Transverse colon (tissue), 4 donors: Measurements from ENCODE around the gene PSMG3. TPM values are rescaled to one million over a fixed set of nuclear protein-coding genes. Genes with fewer than 3 reads are reported as not detected.

Source experiments
- DNase-seq: peaks from one replicate; pipeline ENCODE4 v3.0.0-alpha.2; 2019
- H3K27ac ChIP-seq, 4 donors: fragments of 200-600 bp; sonication (generic); 2 replicates each; pipeline ENCODE4 v1.5.1; 2016 to 2018; ENCODE audit warnings: inconsistent platforms in 4 of 4
- H3K27me3 ChIP-seq: fragments of 200-600 bp; sonication (generic); 2 replicates; pipeline ENCODE4 v1.5.1; 2017; ENCODE audit warnings: inconsistent platforms
- H3K36me3 ChIP-seq, 4 donors: fragments of 200-600 bp; sonication (generic); 2 replicates each; pipeline ENCODE4 v1.5.1; 2017 to 2019; ENCODE audit warnings: inconsistent platforms in 4 of 4
- H3K4me1 ChIP-seq, 4 donors: fragments of 200-600 bp; sonication (generic); 2 replicates each; pipeline ENCODE4 v1.5.1; 2017 to 2020; ENCODE audit warnings: inconsistent platforms in 4 of 4
- H3K4me3 ChIP-seq, 4 donors: fragments of 200-600 bp; sonication (generic); 1 replicate in 1 of 4; 2 replicates in 3 of 4; pipeline versions ENCODE4 v1.5.1 to v1.6.1; 2017 to 2019; ENCODE audit warnings: inconsistent platforms in 4 of 4
- H3K9me3 ChIP-seq, 2 donors: fragments of 200-600 bp; sonication (generic); 2 replicates each; pipeline ENCODE4 v1.5.1; 2017 to 2019; ENCODE audit warnings: inconsistent platforms in 2 of 2
- CTCF ChIP-seq, 5 experiments: fragments of 200-600 bp in 3 of 5; fragments of 450-650 bp in 2 of 5; sonication (generic) in 3 of 5; IDR thresholded peaks; 1 replicate in 2 of 5; 2 replicates in 3 of 5; pipeline ENCODE4 v1.5.1; 2016 to 2017; ENCODE audit warnings: antibody characterized with exemption in 5 of 5, inconsistent platforms in 3 of 5, mild to moderate bottlenecking in 2 of 5, moderate library complexity in 1 of 5
- EP300 ChIP-seq: sonication (generic); formaldehyde crosslinking; IDR thresholded peaks from one replicate; pipeline ENCODE4 v1.6.1; 2017; ENCODE audit warnings: antibody characterized with exemption, low read depth
- POLR2A ChIP-seq: fragments of 450-650 bp; IDR thresholded peaks from one replicate; pipeline ENCODE4 v1.6.1; 2016; ENCODE audit warnings: antibody characterized with exemption, mild to moderate bottlenecking, moderate library complexity
- POLR2AphosphoS5 ChIP-seq, 3 donors: sonication (generic); formaldehyde crosslinking; IDR thresholded peaks; one replicate each; pipeline ENCODE4 v1.6.1; 2016; ENCODE audit warnings: antibody characterized with exemption in 3 of 3
- WGBS, 2 donors: methylation state at CpG; one replicate each; pipeline ENCODE4 v1.1.5; 2018; ENCODE audit warnings: low coverage in 1 of 2; 5-methylcytosine and 5-hydroxymethylcytosine counted together
- in situ Hi-C, 4 donors: fragments of 200-750 bp; cut with MboI; loops; one replicate each; pipeline versions ENCODE4 v1.15.0 to v1.15.1; 2017; ENCODE audit warnings: low sequenced_read_pairs in 3 of 4, low pct_ligation_motif_present in 1 of 4, low pct_unique_long_range_greater_than_20kb in 1 of 4
- intact Hi-C: fragments of 100-400 bp; cut with DNase I; formaldehyde crosslinking; loops from one replicate; pipeline ENCODE4 v1.15.1; 2023; ENCODE audit warnings: low total_unique reads
- total RNA-seq, 4 donors: library from RNA; depleted of rRNA; stranded (reverse); fragments of >200 nt; gene quantifications; one replicate each; pipeline ENCODE4 v1.1.0, GENCODE V29; 2016

PSMG3 gene
- total RNA-seq, 4 donors from 2014 or later = 7.1 to 41.9 (median 27.6) TPM

- WGBS, 2 donors = 72% methylated on average over 26 of the region's 32 CpGs; no CpG with 5 or more reads in 1 of the 2 donors
- H3K27ac ChIP-seq = no peak overlapping the region
- peak; percentile 40 for DNase-seq
These were observed 10.8 kb downstream of the PSMG3 start for GRCh38 chr7:1558841-1559625.

GRCh38 chr7:1558181-1558811 is 11.5 kb downstream of the PSMG3 start:
- Histone ChIP-seq H3K4me1 (peaks cover 0 to 49% (median 30%) of the 10 kb centered on the region in 4 donors), H3K27me3 (no peaks in the 10 kb centered on the region), H3K9me3 (no peaks in the 10 kb centered on the region), H3K36me3 (no peaks in the 10 kb centered on the region), H3K27ac (no peak overlapping the region), H3K4me3 (no peak overlapping the region)
- no peak for DNase-seq
- in situ Hi-C loops = no loop called here
- TF ChIP-seq POLR2AphosphoS5 (IDR thresholded peaks at IDR 0.05) (no peak), CTCF (IDR thresholded peaks at IDR 0.05) (no peak), EP300 (no peak), POLR2A (no peak)
- 70% methylated on average over 16 of the region's 24 CpGs; no CpG with 5 or more reads in 1 of the 2 donors for WGBS, 2 donors
- intact Hi-C loops = no loop called here

More at GRCh38 chr7:1558841-1559625, 10.8 kb downstream of the PSMG3 start:
- Histone ChIP-seq H3K4me3 (no peak overlapping the region), H3K9me3 (no peaks in the 10 kb centered on the region), H3K4me1 (peaks cover 0 to 49% (median 30%) of the 10 kb centered on the region in 4 donors), H3K36me3 (no peaks in the 10 kb centered on the region), H3K27me3 (no peaks in the 10 kb centered on the region)
- TF ChIP-seq POLR2AphosphoS5 (IDR thresholded peaks at IDR 0.05) = no peak
- in situ Hi-C loops (no loop called here), intact Hi-C loops (no loop called here)

- H3K4me1 ChIP-seq = peaks cover 0 to 49% (median 30%) of the 10 kb centered on the region in 4 donors
- H3K9me3 ChIP-seq = no peaks in the 10 kb centered on the region
- TF ChIP-seq CTCF (IDR thresholded peaks at IDR 0.05) (no peak), POLR2AphosphoS5 (IDR thresholded peaks at IDR 0.05) (no peak), POLR2A (no peak), EP300 (no peak)
- H3K27ac ChIP-seq = no peak overlapping the region
- H3K36me3 ChIP-seq = no peaks in the 10 kb centered on the region
- intact Hi-C loops (no loop called here), in situ Hi-C loops (no loop called here)
- H3K27me3 ChIP-seq = no peaks in the 10 kb centered on the region
- no peak for DNase-seq
- no peak overlapping the region for H3K4me3 ChIP-seq
- 85% methylated on average over 7 of the region's 10 CpGs; no CpG with 5 or more reads in 1 of the 2 donors for whole genome bisulfite sequencing, 2 donors
These were observed 12.1 kb downstream of the PSMG3 start for GRCh38 chr7:1557771-1558170.

GRCh38 chr7:1557006-1557405 is 12.8 kb downstream of the PSMG3 start:
- no peak for DNase-seq
- no peaks in the 10 kb centered on the region for H3K36me3 ChIP-seq
- in situ Hi-C loops (no loop called here), intact Hi-C loops (no loop called here)
- H3K27ac ChIP-seq = peak overlapping the region in 3 of 4 donors; percentile 85 to 94 (median 91)
- TF ChIP-seq POLR2A (no peak), EP300 (no peak), POLR2AphosphoS5 (IDR thresholded peaks at IDR 0.05) (no peak), CTCF (IDR thresholded peaks at IDR 0.05) (no peak)
- no peaks in the 10 kb centered on the region for H3K9me3 ChIP-seq
- H3K27me3 ChIP-seq = no peaks in the 10 kb centered on the region
- no peak overlapping the region for H3K4me3 ChIP-seq
- H3K4me1 ChIP-seq = peaks cover 0 to 49% (median 30%) of the 10 kb centered on the region in 4 donors
- WGBS, 2 donors = 94 to 100% methylated on average over 1 to 7 of the region's 7 CpGs
